SK-N-SH (cell line): ENCODE measurements around the gene TMEM131.

Experiments
- CTCF ChIP-seq: fragments of 200-600 bp; sonication (generic); IDR thresholded peaks from 2 replicates; pipeline ENCODE4 v1.6.1; 2017; ENCODE audit warnings: antibody characterized with exemption, mild to moderate bottlenecking, moderate library complexity
- JUND ChIP-seq: IDR thresholded peaks from 2 replicates; pipeline ENCODE4 v1.4.0; 2012
- SMC3 ChIP-seq: IDR thresholded peaks from 2 replicates; pipeline ENCODE4 v1.6.1; 2012; ENCODE audit warnings: low read depth, low read length, improper control_type of control experiment
- TAF1 ChIP-seq: IDR thresholded peaks from 2 replicates; pipeline ENCODE4 v1.6.1; 2012; ENCODE audit warnings: low read depth, mild to moderate bottlenecking, low read length, moderate library complexity, borderline replicate concordance
- TF ChIP-seq, protein P1 (sequence below): IDR thresholded peaks from 2 replicates; pipeline ENCODE4 v1.4.0; 2012; ENCODE audit warnings: low read depth, borderline replicate concordance

DNA sequence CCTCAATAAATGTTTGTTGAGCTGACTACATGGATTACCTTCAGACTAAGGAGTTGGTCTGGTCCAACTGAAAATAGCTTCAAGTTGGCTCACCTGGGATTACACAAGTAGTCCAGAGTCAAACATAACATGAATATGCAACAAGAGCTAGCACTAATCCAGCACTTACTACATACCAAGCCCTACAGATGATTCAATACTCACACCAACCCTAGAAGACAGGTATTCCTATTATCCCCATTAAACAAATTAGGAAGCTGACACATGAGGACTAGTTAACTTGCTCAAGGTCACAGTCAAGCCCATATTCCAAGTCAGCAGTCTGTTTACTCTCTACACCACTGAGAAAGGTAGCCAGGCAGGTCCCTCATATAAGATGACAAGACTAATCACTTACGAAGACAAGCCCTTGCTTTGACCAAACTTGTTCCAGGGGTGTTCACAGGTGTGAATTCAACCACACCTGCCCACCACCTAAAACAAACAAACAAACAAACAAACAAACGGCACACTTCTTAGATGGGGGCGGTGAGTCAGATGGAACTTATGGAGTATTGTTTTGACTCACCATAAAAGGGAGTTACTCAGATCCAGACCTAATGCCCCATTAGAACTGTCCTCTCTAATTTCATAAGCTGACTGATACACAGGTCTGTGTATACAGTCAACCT lies 29.1 kb downstream of the TMEM131 start:
- TF ChIP-seq CTCF (no peak), TAF1 (no peak), SMC3 (no peak), JUND (no peak)
- TF ChIP-seq, protein P1, sequence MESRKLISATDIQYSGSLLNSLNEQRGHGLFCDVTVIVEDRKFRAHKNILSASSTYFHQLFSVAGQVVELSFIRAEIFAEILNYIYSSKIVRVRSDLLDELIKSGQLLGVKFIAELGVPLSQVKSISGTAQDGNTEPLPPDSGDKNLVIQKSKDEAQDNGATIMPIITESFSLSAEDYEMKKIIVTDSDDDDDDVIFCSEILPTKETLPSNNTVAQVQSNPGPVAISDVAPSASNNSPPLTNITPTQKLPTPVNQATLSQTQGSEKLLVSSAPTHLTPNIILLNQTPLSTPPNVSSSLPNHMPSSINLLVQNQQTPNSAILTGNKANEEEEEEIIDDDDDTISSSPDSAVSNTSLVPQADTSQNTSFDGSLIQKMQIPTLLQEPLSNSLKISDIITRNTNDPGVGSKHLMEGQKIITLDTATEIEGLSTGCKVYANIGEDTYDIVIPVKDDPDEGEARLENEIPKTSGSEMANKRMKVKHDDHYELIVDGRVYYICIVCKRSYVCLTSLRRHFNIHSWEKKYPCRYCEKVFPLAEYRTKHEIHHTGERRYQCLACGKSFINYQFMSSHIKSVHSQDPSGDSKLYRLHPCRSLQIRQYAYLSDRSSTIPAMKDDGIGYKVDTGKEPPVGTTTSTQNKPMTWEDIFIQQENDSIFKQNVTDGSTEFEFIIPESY: no peak
